SK-N-SH (cell line): ENCODE measurements around the gene RPH3AL. TPM values are rescaled to one million over a fixed set of nuclear protein-coding genes. Genes with fewer than 3 reads are reported as not detected.

ENCODE experiments used
- CTCF ChIA-PET: fragments of 300-600, 350-600 bp; formaldehyde crosslinking; extraction: SDS; loops from one replicate; lab custom pipeline; 2021; lab: Yijun Ruan, JAX
- POLR2A ChIA-PET: fragments of 350-600 bp; sonication (Branson Sonifier 250); formaldehyde crosslinking; extraction: SDS; loops from one replicate; lab custom pipeline; 2020; ENCODE audit warnings: antibody characterized with exemption, inconsistent platforms; lab: Yijun Ruan, JAX
- DNase-seq: peaks from one replicate; pipeline ENCODE4 v3.0.0; 2012
- H2AFZ ChIP-seq: fragments of 200-600 bp; sonication (generic); 2 replicates; pipeline ENCODE4 v1.8.1; 2016; ENCODE audit warnings: antibody characterized with exemption, mild to moderate bottlenecking, low read depth
- H3F3A ChIP-seq: fragments of 200-600 bp; sonication (generic); replicated peaks from 2 replicates; pipeline ENCODE3; 2016; ENCODE audit warnings: antibody characterized with exemption, mild to moderate bottlenecking; ENCODE audit not compliant: insufficient read depth
- H3K27ac ChIP-seq, 2 experiments: fragments of 200-500 bp in 1 of 2; fragments of 200-600 bp in 1 of 2; sonication (Bioruptor generic) in 1 of 2; sonication (generic), shearing (Covaris generic) in 1 of 2; 2 replicates each; pipeline versions ENCODE4 v1.5.1 to v1.6.1; 2014 to 2016; ENCODE audit warnings: low read depth in 2 of 2, inconsistent platforms in 1 of 2, low read length in 1 of 2, mild to moderate bottlenecking in 1 of 2, mixed read lengths in 1 of 2
- H3K27me3 ChIP-seq: fragments of 200-600 bp; sonication (generic), shearing (Covaris generic); 2 replicates; pipeline ENCODE4 v1.6.1; 2016; ENCODE audit warnings: mixed run types; ENCODE audit not compliant: insufficient read depth
- H3K36me3 ChIP-seq, 2 experiments: fragments of 200-500 bp in 1 of 2; fragments of 200-600 bp in 1 of 2; sonication (Bioruptor generic) in 1 of 2; sonication (generic) in 1 of 2; replicated peaks in 1 of 2; 2 replicates each; pipeline versions ENCODE3 to v1.5.1; 2014 to 2016; ENCODE audit warnings: low read length in 1 of 2, mild to moderate bottlenecking in 1 of 2; ENCODE audit not compliant: insufficient read depth in 2 of 2, control insufficient read depth in 1 of 2
- H3K4me1 ChIP-seq, 2 experiments: fragments of 200-500 bp in 1 of 2; fragments of 200-600 bp in 1 of 2; sonication (Bioruptor generic) in 1 of 2; sonication (generic), shearing (Covaris generic) in 1 of 2; 2 replicates each; pipeline versions ENCODE4 v1.5.1 to v1.6.1; 2014 to 2016; ENCODE audit warnings: low read depth in 1 of 2, low read length in 1 of 2, mixed run types in 1 of 2; ENCODE audit not compliant: insufficient read depth in 2 of 2, control insufficient read depth in 1 of 2
- H3K4me2 ChIP-seq: fragments of 200-600 bp; sonication (generic), shearing (Covaris generic); 2 replicates; pipeline ENCODE4 v1.6.1; 2017; ENCODE audit warnings: mixed run types
- H3K4me3 ChIP-seq, 2 experiments: fragments of 200-500 bp in 1 of 2; fragments of 200-600 bp in 1 of 2; sonication (Bioruptor generic) in 1 of 2; sonication (generic), shearing (Covaris generic) in 1 of 2; 2 replicates each; pipeline versions ENCODE4 v1.5.1 to v1.8.1; 2014 to 2016; ENCODE audit warnings: low read depth in 2 of 2, inconsistent platforms in 1 of 2, low read length in 1 of 2, mild to moderate bottlenecking in 1 of 2, mixed read lengths in 1 of 2, moderate library complexity in 1 of 2
- H3K79me2 ChIP-seq: fragments of 200-600 bp; sonication (generic); 2 replicates; pipeline ENCODE4 v1.8.1; 2017; ENCODE audit warnings: mild to moderate bottlenecking; ENCODE audit not compliant: insufficient read depth
- H3K9ac ChIP-seq: fragments of 200-600 bp; sonication (generic); 2 replicates; pipeline ENCODE4 v1.6.1; 2017; ENCODE audit warnings: mixed run types
- H3K9me2 ChIP-seq: fragments of 200-600 bp; sonication (generic); 2 replicates; pipeline ENCODE4 v1.6.1; 2017; ENCODE audit warnings: mixed run types
- H3K9me3 ChIP-seq: fragments of 200-600 bp; sonication (generic); 2 replicates; pipeline ENCODE4 v1.6.1; 2017; ENCODE audit warnings: mixed run types, mild to moderate bottlenecking, moderate library complexity
- H4K20me1 ChIP-seq: fragments of 200-600 bp; sonication (generic); 2 replicates; pipeline ENCODE4 v1.6.1; 2017; ENCODE audit warnings: mild to moderate bottlenecking, mixed run types; ENCODE audit not compliant: insufficient read depth
- CHD2 ChIP-seq: fragments of 150-350 bp; IDR thresholded peaks from 2 replicates; pipeline ENCODE4 v1.6.1; 2018; ENCODE audit warnings: low read length; ENCODE audit not compliant: partially characterized antibody
- FOSL2 ChIP-seq: IDR thresholded peaks from 2 replicates; pipeline ENCODE4 v1.4.0; 2012; ENCODE audit warnings: low read depth, mild to moderate bottlenecking, moderate library complexity, borderline replicate concordance
- FOXM1 ChIP-seq: IDR thresholded peaks from 2 replicates; pipeline ENCODE4 v1.4.0; 2012; ENCODE audit warnings: low read depth, mild to moderate bottlenecking
- IRF3 ChIP-seq: fragments of 150-350 bp; IDR thresholded peaks from 2 replicates; pipeline ENCODE4 v1.6.1; 2016; ENCODE audit warnings: mild to moderate bottlenecking, low read depth, low read length
- MEF2A ChIP-seq: IDR thresholded peaks from 2 replicates; pipeline ENCODE4 v1.4.0; 2012; ENCODE audit warnings: low read depth, borderline replicate concordance
- PBX3 ChIP-seq: IDR thresholded peaks from 2 replicates; pipeline ENCODE4; 2012
- RAD21 ChIP-seq: IDR thresholded peaks from 2 replicates; pipeline ENCODE4 v1.6.1; 2012; ENCODE audit warnings: mild to moderate bottlenecking, low read length
- RFX5 ChIP-seq: IDR thresholded peaks from 2 replicates; pipeline ENCODE4 v1.6.1; 2012; ENCODE audit warnings: mild to moderate bottlenecking, improper control_type of control experiment, low read length
- SIN3A ChIP-seq: IDR thresholded peaks from 2 replicates; pipeline ENCODE4 v1.6.1; 2012; ENCODE audit warnings: low read depth, mild to moderate bottlenecking, low read length, moderate library complexity, borderline replicate concordance
- SMC3 ChIP-seq: IDR thresholded peaks from 2 replicates; pipeline ENCODE4 v1.6.1; 2012; ENCODE audit warnings: low read depth, low read length, improper control_type of control experiment
- TEAD4 ChIP-seq: IDR thresholded peaks from 2 replicates; pipeline ENCODE4 v1.4.0; 2012; ENCODE audit warnings: mild to moderate bottlenecking, borderline replicate concordance; ENCODE audit not compliant: insufficient read depth
- ZBTB33 ChIP-seq: IDR thresholded peaks from 2 replicates; pipeline ENCODE4 v1.4.0; 2012; ENCODE audit warnings: low read depth, borderline replicate concordance
- WGBS: methylation state at CpG from one replicate; pipeline ENCODE4 v1.1.6; 2017; ENCODE audit warnings: low lambda C conversion rate; 5-methylcytosine and 5-hydroxymethylcytosine counted together
- polyA plus RNA-seq, 3 experiments: library from polyadenylated mRNA; depleted of rRNA; stranded (reverse); fragments of >200 nt; gene quantifications; 2 replicates each; pipeline ENCODE4 v1.2.3, GENCODE V29; 2012
- TF ChIP-seq, protein P1 (sequence below): IDR thresholded peaks from 2 replicates; pipeline ENCODE4 v1.4.0; 2012; ENCODE audit warnings: low read depth, borderline replicate concordance
- TF ChIP-seq, protein P2 (sequence below): fragments of 150-350 bp; IDR thresholded peaks from 2 replicates; pipeline ENCODE4 v1.6.1; 2017; ENCODE audit warnings: antibody characterized with exemption, low read length, low read depth, borderline replicate concordance

RPH3AL gene
- polyA plus RNA-seq, 1 of the 3 experiments (the other 2 are of a cell fraction): 2.9 TPM

GRCh38 chr17:259341-259976, 93.1 kb downstream of the RPH3AL start:
- Histone ChIP-seq H3K9me2 (no peaks in the 10 kb centered on the region), H4K20me1 (no peaks in the 10 kb centered on the region), H3K36me3 (no peaks in the 10 kb centered on the region), H3K79me2 (no peaks in the 10 kb centered on the region), H3F3A (no peaks in the 10 kb centered on the region), H3K4me1 (peaks cover 0 to 13% of the 10 kb centered on the region in 2 experiments; a peak in 1 of 4 replicates), H3K27ac (no peak overlapping the region), H3K9me3 (no peaks in the 10 kb centered on the region), H3K4me2 (no peak overlapping the region), H3K27me3 (no peaks in the 10 kb centered on the region), H3K4me3 (no peak overlapping the region), H2AFZ (no peak overlapping the region), H3K9ac (no peak overlapping the region)
- no peak for DNase-seq
- CTCF ChIA-PET: interaction anchor here (1.5 kb wide), 1 partner anchor 50 kb away, joined by 5 read pairs; no protein-coding TSS in a partner anchor
- no peak for TF ChIP-seq SIN3A
- TF ChIP-seq RFX5: no peak
- TF ChIP-seq RAD21: no peak
- TF ChIP-seq FOSL2: no peak
- TF ChIP-seq, protein P1, sequence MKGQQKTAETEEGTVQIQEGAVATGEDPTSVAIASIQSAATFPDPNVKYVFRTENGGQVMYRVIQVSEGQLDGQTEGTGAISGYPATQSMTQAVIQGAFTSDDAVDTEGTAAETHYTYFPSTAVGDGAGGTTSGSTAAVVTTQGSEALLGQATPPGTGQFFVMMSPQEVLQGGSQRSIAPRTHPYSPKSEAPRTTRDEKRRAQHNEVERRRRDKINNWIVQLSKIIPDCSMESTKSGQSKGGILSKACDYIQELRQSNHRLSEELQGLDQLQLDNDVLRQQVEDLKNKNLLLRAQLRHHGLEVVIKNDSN: no peak
- no peak for TF ChIP-seq ZBTB33
- no peak for TF ChIP-seq MEF2A
- TF ChIP-seq PBX3: no peak
- TF ChIP-seq SMC3: no peak
- TF ChIP-seq IRF3: no peak
- 52% methylated on average over 11 of the region's 22 CpGs for WGBS
- POLR2A ChIA-PET: no interaction called here

DNA sequence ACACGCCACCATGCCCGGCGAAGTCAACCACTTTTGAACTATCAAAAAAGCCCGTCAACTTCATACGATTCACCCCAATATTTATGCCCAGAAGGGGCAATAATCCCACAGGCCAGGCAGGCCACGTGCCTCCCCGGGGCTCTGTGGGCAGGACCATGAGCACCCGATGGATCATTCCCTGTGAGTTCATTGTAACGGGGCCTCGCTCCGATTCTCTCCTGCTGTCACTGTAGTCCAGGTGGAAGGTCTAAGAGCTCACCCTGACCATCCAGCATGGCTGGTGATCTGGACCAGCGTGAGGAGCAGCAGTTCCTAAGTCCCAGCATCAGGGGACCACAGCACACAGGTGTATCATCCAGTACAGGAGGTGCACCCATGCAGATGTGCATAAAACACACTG, 93.7 kb downstream of the RPH3AL start:
- Histone ChIP-seq H3K4me1 (peaks cover 0 to 13% of the 10 kb centered on the region in 2 experiments; a peak in 1 of 4 replicates), H3K4me3 (no peak overlapping the region), H2AFZ (no peak overlapping the region), H3K9ac (no peak overlapping the region), H3K36me3 (no peaks in the 10 kb centered on the region), H3F3A (no peaks in the 10 kb centered on the region), H3K27me3 (no peaks in the 10 kb centered on the region)
- WGBS: 87% methylated on average over 12 of the region's 12 CpGs
- DNase-seq: no peak
- POLR2A ChIA-PET: no interaction called here
- TF ChIP-seq CHD2 (no peak), TEAD4 (no peak), FOXM1 (no peak)
- TF ChIP-seq, protein P2, sequence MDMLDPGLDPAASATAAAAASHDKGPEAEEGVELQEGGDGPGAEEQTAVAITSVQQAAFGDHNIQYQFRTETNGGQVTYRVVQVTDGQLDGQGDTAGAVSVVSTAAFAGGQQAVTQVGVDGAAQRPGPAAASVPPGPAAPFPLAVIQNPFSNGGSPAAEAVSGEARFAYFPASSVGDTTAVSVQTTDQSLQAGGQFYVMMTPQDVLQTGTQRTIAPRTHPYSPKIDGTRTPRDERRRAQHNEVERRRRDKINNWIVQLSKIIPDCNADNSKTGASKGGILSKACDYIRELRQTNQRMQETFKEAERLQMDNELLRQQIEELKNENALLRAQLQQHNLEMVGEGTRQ: no peak
- TF ChIP-seq, all 33 proteins: peak for 0
- Histone ChIP-seq H3K9me2 (no peaks in the 10 kb centered on the region), H4K20me1 (no peaks in the 10 kb centered on the region), H3K9me3 (no peaks in the 10 kb centered on the region), H3K79me2 (no peaks in the 10 kb centered on the region), H3K27ac (no peak overlapping the region), H3K4me2 (no peak overlapping the region)
- CTCF ChIA-PET: no interaction called here
